Stimulated activated naive CD4-positive, alpha-beta T cell treated with Interleukin-2 at 50 U/mL for 16 hours (primary cell): Measurements from ENCODE around the gene TTC33.
"Not testable (repeated sequence)": the region's sequence is repeated elsewhere in the genome, so short reads cannot be mapped to it uniquely, and the experiment has no call there.

Experiments used
- DNase-seq: peaks from one replicate; lab custom pipeline; 2025; lab: John Stamatoyannopoulos, UW

TTC33 gene, protein sequence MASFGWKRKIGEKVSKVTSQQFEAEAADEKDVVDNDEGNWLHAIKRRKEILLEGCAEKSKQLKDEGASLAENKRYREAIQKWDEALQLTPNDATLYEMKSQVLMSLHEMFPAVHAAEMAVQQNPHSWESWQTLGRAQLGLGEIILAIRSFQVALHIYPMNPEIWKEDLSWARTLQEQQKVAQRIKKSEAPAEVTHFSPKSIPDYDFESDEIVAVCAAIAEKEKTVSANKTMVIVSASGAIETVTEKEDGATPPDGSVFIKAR

DNA sequence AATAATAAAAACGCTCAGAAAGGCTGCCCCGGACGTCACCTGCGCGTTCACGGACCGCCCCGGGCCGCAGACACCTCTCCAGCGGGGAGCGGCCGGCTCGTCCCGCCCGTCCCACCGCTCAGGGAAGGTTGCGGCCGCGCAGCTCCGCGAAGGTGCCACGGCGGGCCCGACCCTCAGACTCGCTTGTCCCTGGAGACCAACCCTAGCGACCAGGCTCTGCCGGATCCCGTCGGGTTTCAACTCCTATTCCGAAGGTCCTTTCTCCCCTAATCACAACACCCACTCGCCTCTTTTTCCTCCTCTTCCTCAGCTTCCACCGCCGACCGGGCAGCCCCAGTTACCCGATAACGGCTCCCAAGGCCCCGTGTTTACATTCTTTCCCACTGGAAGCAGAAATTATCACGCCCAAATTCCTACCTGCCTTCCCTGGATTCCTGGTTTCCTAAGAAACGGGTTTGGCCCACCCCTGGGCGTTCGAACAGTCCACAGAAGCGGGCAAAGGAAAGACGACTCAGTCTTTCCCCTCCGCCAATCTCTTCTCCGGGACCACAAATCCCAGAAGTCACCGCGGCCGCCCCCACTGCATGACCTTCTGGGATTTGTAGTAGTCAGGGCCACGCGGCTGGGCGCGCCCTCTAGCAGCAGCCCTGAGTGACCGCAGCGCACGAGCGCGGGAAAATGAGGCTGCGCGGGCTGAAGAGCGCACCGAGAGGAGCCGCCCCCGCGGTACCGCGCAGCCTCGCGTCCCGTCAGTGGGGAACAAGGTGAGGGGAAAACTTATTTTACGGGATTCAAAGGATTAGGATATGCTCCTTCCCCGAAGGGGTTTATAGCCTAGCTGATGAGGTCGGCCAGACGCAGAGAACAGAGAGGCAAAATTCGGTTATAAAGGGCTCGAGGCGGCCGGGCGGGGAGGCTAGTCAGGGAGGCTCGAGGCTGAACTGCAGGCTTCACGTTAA, at the start of gene TTC33:
TTC33 (minus strand) TSS at position 555 of the 959 bp plus-strand sequence. CDS start 8,943 bp downstream, outside the sequence.
- peak; percentile 97 for DNase-seq

DNA sequence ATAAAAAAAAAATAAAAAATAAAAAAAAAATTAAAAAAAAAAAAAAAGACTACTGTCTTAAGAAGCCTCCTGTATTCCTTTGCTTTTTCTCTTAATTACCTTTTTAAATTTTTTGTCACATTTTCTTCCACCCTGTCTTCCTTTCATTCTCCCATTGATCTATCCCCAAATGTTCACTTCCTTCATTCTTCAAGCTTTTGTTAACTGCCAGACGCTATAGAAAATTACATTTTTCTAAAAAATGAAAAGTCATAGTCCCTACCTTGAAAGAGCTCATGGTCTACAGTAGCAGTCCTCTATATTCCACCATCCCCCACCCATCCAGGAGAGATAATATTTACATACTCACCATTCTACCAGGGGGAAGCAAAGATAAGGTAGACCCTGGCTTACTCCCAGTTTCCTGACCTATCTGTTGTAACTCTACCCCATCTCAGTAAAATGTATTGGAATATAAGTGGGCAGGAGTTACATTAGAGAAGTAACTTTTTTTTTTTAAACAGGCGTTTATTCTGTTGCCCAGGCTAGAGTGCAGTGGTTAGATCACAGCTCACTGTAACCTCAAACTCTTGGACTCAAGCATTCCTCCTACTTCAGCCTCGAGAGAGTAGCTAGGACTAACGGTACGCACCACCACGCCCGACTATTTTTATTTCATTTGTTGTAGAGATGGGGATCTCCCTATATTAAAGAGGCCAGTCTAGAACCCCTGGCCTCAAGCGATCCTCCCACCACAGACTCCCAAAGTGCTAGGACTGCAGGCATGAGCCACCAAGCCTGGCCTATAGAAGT, 46.2 kb upstream of the TTC33 start:
- no peak for DNase-seq

DNA sequence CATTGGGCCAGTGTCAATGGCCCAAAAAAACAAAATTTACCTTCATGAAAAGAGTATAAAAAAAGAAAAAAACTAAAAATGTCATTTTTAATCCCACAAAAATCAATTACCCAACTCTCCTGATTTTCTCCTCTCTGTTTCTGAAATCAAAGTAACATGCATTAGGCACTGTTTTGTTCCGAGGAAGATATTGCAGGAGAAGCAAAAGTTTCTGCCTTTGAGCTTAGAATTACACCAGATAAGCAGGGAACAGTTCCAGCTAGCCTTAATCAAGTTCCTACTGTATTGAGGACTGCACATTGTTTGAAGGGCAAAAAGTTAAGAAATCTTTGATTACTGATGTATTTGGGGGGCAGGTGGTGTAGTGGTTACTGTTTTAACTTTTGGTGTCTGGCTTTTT, 43.5 kb upstream of the TTC33 start:
- DNase-seq, result no peak

DNA sequence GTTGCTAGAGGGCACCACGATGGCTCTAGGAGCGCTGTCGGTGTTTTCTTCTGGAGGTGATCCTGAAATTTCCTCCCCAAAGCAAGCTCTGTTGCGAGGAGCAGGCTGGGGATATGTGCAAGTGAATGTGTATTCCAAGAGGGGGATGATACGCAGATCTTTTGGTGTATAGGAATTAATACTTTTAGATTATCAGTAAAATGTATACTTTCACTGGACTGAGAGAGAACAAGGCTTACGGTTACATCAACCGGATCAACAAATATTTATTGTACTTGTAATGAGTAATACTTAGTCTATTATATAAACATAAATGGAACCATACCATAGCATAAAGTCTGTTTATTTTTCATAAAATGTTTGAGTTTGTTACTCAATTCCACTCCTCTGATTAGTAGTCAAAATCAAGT, 43.0 kb upstream of the TTC33 start:
- no peak for DNase-seq

DNA sequence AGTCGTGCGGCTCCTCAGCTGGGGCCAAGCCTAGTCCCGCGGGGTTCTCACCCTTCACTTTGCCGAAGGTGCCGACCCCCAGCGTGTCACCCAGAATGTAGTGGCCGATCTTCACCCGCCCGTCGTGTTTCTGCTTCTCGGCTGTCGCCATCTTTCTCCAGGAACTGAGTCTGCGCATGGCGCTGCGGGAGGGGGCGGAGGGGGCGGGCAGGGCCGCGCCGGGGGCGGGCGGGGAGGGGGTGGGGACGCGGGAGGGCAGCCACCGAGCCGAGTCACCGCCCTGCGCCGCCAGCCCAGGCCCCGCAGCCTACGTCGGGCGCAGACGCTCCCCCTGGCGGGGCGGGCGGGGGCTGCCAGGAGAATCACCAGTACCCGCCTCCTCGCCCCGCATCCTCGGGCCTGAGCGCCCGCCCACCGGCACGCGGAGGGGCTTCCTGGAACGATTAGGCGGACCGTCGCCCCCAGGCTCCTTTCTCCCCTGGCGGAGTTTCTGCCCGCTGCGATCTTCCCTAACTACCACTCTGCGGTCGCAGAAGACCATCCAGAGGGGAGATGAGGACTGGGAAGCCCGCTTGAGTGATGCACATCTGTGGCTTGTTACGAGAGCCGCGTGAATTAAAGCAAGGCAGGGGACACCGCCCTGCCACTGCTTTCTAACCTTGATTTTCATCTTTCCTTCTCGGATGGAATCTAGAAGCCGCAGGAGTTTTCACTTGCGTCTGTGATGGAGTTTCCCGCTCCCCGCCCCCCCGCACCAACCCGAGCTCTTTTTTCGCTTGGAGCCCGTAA, 42.4 kb upstream of the TTC33 start, which contains the start of gene PRKAA1:
PRKAA1 (minus strand) TSS at position 363 of the 789 bp plus-strand sequence; CDS start at position 178, 185 bp downstream.
- peak; percentile 88 for DNase-seq

GRCh38 chr5:40797273-40798011, 41.7 kb upstream of the TTC33 start:
- DNase-seq, result peak; percentile 73

DNA sequence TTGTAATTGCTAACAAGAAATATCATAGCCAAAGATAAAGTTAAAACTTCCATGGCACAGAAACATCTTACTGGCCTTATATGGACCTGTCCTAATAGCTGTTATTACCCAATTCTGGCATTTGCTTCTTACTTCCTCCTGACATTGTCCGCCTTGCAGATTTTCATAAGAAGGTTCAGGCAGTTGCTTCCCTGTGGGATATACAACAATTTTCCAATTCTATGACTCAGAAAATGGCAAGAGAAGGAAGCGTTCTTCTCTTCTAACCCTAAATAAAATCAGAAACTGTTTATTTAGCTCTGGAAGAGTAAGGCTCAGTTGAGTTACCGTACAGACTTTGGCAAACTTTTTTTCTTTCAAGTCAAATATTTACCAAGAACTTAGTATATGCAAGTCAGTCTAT, 40.7 kb upstream of the TTC33 start:
- DNase-seq, result no peak

GRCh38 chr5:40794877-40795276, 39.1 kb upstream of the TTC33 start:
- not testable (repeated sequence) for DNase-seq

DNA sequence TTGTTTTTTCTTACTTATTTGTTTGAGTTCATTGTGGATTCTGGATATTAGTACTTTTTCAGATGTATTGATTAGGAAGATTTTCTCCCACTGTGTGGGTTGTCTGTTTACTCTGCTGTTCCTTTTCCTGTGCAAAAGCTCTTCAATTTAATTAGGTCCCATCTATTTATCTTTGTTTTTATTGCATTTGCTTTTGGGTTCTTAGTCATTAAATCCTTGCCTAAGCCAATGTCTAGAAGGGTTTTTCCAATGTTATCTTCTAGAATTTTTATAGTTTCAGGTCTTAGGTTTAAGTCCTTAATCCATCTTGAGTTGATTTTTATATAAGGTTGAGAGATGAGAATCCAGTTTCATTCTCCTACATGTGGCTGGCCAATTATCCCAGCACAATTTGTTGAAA, 38.6 kb upstream of the TTC33 start:
- not testable (repeated sequence) for DNase-seq

DNA sequence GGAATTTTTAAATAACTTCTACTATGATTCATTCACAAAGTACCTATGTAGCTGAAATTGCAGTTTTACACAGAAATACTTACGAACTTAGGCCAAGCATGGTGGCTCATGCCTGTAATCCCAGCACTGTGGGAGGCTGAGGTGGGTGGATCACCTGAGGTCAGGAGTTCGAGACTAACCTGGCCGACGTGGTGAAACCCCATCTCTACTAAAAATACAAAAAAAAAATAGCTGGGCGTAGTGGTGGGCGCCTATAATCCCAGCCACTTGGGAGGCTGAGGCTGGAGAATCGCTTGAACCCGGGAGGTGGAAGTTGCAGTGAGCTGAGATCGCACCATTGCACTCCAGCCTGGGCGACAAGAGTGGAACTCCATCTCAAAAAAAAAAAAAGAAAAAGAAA, 36.9 kb upstream of the TTC33 start:
- DNase-seq, result not testable (repeated sequence)

DNA sequence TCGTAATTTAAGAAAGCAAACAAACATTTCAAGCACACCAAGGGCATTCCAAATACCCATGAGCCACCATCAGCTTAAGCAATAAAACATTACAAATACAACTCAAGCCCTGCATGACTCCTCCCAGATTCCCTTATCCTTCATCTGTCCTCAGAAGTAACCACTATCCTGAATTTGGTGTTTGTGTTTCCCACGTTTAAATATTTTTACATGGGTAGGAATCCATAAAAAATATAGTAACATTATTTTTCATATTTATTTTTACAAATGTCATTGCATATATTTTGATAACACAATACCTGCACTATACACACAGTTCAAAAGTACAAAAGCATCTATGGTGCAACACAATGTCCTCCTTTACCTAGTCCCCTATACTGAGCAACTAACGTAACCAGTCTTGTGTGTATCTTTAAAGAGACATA, 36.0 kb upstream of the TTC33 start:
- no peak for DNase-seq

- no peak for DNase-seq
These were observed 35.3 kb upstream of the TTC33 start for GRCh38 chr5:40790947-40791593.

DNA sequence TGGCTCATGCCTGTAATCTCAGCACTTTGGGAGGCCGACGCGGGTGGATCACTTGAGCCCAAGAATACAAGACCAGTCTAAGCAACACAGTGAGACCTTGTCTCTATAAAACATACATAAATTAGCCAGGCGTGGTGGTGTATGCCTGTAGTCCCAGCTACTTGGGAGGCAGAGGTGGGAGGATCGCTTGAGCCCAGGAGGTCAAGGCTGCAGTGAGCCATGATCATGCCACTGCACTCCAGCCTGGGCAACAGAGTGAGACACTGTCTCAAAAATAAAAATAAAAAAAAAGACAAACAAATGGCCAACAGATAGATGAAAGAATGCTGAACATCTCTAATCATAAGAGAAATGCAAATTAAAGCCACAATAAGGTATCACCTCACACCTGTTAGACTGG, 33.2 kb upstream of the TTC33 start:
- not testable (repeated sequence) for DNase-seq

- DNase-seq, result no peak
These were observed 32.2 kb upstream of the TTC33 start for GRCh38 chr5:40787986-40788385.

- DNase-seq, result not testable (repeated sequence)
These were observed 30.9 kb upstream of the TTC33 start for GRCh38 chr5:40786664-40787063.

DNA sequence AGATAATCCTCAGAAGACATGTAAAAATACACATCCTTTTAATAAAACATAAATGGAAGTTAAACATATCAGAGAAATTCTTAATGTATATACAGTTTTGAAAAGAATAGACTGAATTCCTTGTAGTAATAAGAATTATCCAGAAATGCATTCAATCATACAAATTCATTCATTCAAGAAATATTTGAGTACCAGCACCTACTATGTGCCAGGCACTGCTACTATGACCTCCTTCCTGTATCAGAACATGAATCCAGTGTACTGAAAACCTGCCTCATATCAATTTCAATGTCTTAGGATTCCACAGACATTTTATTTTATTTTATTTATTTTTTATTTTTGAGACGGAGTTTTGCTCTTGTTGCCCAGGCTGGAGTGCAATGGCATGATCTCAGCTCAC, 29.2 kb upstream of the TTC33 start:
- DNase-seq, result no peak

DNA sequence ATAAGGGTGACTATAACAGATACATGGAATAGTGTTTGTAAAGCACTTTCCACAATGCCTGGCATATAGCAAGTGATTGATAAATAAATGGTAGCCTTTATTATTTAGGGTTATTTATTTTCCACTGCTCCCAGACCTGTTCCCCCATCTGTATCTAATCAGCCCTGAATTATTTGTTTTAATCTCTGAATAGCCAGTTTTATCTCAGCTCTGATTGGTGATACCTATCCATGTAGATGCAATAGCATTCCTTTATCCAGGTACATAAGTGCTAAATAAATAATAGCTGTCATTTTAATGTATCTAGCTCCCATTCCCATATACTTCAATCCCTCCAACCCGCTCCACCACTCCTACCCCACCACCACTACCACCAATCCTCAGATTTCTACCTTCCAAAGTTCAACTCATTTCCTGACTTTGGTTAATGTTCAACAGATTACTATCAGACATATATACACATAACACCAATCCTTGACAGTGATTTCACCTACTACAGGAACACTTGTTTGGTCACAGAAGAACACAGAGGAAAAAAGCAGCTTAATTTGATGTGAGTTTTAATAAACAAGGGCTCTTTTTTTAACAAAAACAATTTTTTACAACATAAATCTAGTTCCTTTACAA, 28.4 kb upstream of the TTC33 start:
- DNase-seq, result no peak

DNA sequence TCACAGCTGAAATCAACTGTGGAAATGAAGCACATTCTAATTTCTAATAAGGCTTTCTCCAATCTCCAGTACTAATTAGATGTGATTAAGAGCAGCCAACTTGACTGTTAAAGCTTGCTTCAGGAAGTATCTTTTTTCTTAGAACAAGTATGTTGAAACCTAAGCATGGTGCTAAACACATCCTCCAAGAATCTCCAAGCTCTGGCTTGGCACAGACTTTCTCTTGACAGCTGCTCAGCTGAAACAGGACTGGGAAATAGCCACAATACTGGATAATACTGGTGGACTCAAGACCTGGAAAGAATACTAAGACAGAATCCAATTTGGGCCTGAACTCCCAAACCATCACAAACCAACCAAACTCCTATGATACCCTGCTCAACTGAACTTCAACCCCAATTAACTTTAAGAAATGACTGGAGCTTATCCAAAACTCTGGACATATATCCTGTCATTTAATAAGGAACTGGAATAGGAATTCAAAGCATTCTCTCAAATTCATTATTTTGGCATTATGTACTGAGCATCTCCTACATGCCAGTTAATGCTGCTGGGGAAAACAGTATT, 26.2 kb upstream of the TTC33 start:
- DNase-seq, result no peak

DNA sequence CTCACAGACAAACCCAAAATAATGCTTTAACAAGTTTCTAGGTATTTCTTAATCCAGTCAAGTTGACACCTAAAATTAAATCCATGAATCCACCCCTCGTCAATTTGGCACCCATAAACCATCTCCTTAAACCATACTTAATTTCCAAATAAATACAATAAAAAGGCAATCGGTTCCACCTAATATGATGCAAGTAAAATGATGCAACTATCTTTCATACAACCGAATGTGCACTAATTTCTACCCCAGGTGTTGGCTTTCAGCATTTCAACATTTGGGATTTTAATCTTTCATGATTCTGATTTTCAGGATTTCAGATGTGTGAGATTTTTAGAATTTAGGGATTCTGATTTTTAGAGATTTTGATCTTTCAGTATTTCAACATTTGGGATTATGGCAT, 25.1 kb upstream of the TTC33 start:
- DNase-seq, result no peak
